Measurements from ENCODE around the gene CLDN16. TPM values are rescaled to one million over a fixed set of nuclear protein-coding genes. Genes with fewer than 3 reads are reported as not detected.

The CLDN16 gene
- total and polyA plus RNA-seq, 3 donors from 2014 or later, result 0.19 to 0.55 (median 0.36) TPM

- no peaks in the 10 kb centered on the region for H3K27me3 ChIP-seq
- DNase-seq, result no peak
- WGBS, 2 donors, result 86% methylated on average over 9 of the region's 9 CpGs
- no peaks in the 10 kb centered on the region for H3K9me3 ChIP-seq
- intact Hi-C loops (cut with DNase I; ENCODE audit: low total_unique reads), result no loop called here
- H3K36me3 ChIP-seq (ENCODE audit: low read depth, missing control alignments), result no peaks in the 10 kb centered on the region
- H3K27ac ChIP-seq, result peak overlapping the region in 1 of 2 donors; percentile 20
- TF ChIP-seq POLR2A (IDR thresholded peaks at IDR 0.05), result no peak
- no peak overlapping the region for H3K4me3 ChIP-seq
- H3K4me1 ChIP-seq, result no peaks in the 10 kb centered on the region
Measured at GRCh38 chr3:190362258-190362657, 25.7 kb upstream of the CLDN16 start.

- intact Hi-C loops (cut with DNase I; ENCODE audit: low total_unique reads), result no loop called here
- no peaks in the 10 kb centered on the region for H3K9me3 ChIP-seq
- no peak overlapping the region for H3K27ac ChIP-seq
- TF ChIP-seq CTCF (IDR thresholded peaks at IDR 0.05) (no peak), POLR2A (IDR thresholded peaks at IDR 0.05) (no peak)
- H3K4me3 ChIP-seq, result no peak overlapping the region
- no peaks in the 10 kb centered on the region for H3K36me3 ChIP-seq (ENCODE audit: low read depth, missing control alignments)
- no peaks in the 10 kb centered on the region for H3K27me3 ChIP-seq
- H3K4me1 ChIP-seq, result no peaks in the 10 kb centered on the region
- 40 to 44% methylated on average over 2 of the region's 2 CpGs for WGBS, 2 donors
- no peak for DNase-seq
Measured at GRCh38 chr3:190366133-190366532, 21.8 kb upstream of the CLDN16 start.

- no peaks in the 10 kb centered on the region for H3K27me3 ChIP-seq
- intact Hi-C loops (cut with DNase I; ENCODE audit: low total_unique reads), result no loop called here
- H3K4me1 ChIP-seq, result no peaks in the 10 kb centered on the region
- DNase-seq, result no peak
- TF ChIP-seq CTCF (IDR thresholded peaks at IDR 0.05) (no peak), POLR2A (IDR thresholded peaks at IDR 0.05) (no peak)
- H3K9me3 ChIP-seq, result no peaks in the 10 kb centered on the region
- no peaks in the 10 kb centered on the region for H3K36me3 ChIP-seq (ENCODE audit: low read depth, missing control alignments)
- H3K27ac ChIP-seq, result no peak overlapping the region
- no peak overlapping the region for H3K4me3 ChIP-seq
Measured at GRCh38 chr3:190368881-190369280, 19.1 kb upstream of the CLDN16 start.

GRCh38 chr3:190369668-190370295 is 18.2 kb upstream of the CLDN16 start:
- Histone ChIP-seq H3K9me3 (no peaks in the 10 kb centered on the region), H3K4me3 (no peak overlapping the region), H3K27ac (no peak overlapping the region), H3K4me1 (no peaks in the 10 kb centered on the region), H3K36me3 (ENCODE audit: low read depth, missing control alignments) (no peaks in the 10 kb centered on the region), H3K27me3 (no peaks in the 10 kb centered on the region)
- no peak for DNase-seq
- intact Hi-C loops (cut with DNase I; ENCODE audit: low total_unique reads), result no loop called here
- WGBS, 2 donors, result 87 to 90% methylated on average over 5 of the region's 5 CpGs
- TF ChIP-seq POLR2A (IDR thresholded peaks at IDR 0.05) (no peak), CTCF (IDR thresholded peaks at IDR 0.05) (no peak)

- Histone ChIP-seq H3K27me3 (no peaks in the 10 kb centered on the region), H3K9me3 (no peaks in the 10 kb centered on the region), H3K36me3 (ENCODE audit: low read depth, missing control alignments) (no peaks in the 10 kb centered on the region), H3K27ac (no peak overlapping the region), H3K4me3 (no peak overlapping the region), H3K4me1 (no peaks in the 10 kb centered on the region)
- intact Hi-C loops (cut with DNase I; ENCODE audit: low total_unique reads), result no loop called here
- TF ChIP-seq POLR2A (IDR thresholded peaks at IDR 0.05), result no peak
- no peak for TF ChIP-seq CTCF (IDR thresholded peaks at IDR 0.05)
- no peak for DNase-seq
- WGBS, 2 donors, result 88 to 95% methylated on average over 2 of the region's 2 CpGs
Measured at GRCh38 chr3:190370369-190370768, 17.6 kb upstream of the CLDN16 start.

All from testis (tissue), 3 donors.